CD4-positive, alpha-beta T cell treated with Interferon gamma for 1 hour (primary cell): Measurements from ENCODE around the gene SLC22A31.
"Not testable (repeated sequence)": the region's sequence is repeated elsewhere in the genome, so short reads cannot be mapped to it uniquely, and the experiment has no call there.

Experiments used
- DNase-seq: peaks from one replicate; pipeline ENCODE4 v3.0.0-alpha.2; 2020

The SLC22A31 gene

DNA sequence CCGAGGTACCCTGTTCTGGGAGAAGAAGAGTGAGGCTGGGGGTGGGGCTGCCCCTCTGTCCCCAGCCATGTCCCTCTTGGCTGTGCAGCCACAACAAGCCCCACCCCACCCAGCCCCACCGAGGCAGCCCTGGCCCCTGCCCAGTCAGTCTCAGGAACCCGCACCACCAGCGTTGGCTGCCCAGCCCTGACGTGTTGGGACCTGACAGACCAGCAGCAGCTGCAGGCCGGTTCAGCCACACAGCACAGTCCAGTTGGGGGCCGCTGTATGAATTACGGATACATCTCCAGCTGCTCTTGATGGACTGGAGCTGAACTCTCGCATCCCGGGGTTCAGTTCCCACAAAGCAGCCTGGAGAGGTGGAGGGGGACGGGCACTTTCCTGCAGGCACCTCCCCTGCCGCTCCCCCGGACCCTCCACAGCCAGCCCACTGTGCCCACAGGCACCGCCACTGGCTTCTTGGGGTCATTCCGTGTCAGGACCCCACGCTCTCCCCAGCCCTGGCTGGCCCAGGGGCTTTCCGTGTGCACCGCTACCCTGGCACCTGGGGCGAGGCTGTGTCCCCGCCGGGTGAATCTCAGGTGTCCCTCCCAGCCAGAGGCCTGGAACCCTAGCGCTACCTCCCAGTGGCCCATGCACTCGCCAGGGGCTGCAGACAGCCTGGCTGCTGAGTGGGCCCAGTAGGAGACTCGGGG, 21.7 kb downstream of the SLC22A31 start:
- no peak for DNase-seq

DNA sequence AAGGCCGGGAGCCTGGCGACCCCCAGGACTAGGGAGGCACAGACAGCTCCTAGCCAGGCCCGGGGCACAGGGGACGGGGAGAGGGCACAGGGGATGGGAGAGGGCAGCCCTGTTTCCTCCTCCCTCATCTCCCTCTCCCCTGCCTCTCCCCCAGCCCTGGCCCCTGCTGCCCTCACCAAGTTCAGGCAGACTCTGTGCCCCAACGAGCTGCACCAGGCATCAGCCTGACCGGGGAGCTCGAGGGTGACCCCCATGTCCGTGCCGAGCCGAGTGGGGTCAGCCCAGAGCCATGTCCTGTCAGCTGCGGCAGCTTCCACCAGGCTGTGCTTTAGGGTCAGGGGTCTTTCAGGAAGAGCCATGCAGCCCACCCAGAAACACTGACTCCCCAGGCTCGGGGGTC, 22.8 kb downstream of the SLC22A31 start:
- DNase-seq = no peak

DNA sequence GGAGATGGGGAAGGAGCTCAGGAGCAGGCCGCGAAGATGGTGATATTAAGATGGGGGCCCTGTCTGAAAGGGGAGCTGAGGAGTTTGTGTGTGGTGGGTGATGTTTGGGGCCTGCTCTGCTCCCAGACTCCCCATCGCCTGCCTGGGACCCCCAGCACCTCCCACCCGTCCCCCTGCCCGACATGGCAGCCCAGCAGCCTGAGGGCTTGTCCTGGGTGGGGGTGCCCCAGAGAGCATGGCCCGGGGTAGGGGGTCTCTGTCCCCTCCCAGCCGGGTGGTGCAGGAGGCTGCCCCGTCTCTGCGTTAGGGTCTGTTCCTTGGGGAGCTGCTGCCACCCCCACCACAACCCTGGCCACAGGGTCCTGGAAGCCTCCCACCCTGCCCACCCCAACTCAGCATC, 23.6 kb downstream of the SLC22A31 start:
- no peak for DNase-seq

DNA sequence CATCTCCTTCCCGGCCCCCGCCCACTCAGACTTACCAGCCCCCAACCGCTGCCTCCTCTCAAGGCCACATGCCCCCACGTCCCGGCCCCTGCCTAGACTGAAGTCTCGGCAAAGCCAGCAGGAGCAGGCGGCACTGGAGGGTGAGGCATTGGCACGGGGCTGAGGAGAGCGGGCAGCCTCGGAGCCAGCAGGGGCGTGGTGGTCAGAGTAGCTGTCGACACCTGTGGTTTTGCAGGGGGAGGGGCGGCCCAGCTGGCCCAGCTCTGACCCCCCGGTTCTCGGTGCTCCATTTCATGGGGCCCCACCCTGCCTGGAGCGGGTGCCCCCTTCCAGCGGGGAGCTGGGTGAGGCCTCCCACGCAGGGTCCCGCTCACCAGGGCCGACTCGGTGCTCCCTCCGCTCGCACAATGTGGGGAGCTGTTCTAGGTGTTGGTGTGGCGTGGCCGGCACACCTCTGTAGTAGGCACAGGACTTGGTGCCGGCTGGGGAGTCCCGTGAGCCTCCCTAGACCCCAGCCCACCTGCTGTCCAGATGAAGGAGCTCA, 24.1 kb downstream of the SLC22A31 start:
- DNase-seq = no peak

DNA sequence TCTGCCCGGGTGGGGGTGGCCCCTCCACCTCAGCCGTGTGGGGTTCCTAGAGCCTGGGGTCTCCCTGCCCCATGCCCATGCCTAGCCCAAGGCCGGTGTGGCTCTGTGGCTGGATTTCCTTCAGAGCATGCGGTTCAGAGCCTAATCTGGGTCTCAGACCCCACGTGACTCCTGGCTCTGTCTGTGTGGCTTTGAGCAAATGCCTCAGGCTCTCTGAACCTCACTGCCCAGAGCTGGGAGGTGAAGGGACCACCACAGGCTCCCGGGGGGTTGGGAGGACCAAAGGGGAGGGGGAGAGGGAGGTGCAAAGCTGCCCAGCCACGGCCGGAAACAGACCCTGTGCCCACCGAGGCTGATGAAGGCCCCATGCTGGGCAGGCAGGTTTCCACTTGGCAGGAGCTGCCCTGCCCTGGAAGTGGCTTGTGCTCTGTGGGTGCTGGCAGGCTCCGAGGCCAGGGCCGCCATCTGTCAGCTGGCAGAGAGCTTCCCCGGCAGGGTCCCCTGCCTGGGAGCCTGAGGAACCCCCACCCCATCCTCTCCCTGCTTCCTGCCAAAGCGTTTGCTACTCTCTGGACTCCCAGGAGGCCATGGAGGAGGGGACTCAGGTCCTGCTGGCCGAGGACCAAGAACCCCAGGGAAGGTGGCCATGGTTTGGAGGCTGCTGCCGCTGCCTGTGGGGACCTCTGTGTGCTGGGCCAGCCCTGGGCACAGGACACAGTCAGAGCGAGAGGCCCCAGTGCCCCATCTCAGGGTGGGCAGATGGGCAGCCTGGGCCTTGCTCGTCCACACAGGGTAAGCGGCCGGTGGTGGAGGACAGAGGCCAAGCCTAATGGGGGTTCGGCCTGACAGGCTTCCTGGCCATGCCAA, 24.8 kb downstream of the SLC22A31 start:
- no peak for DNase-seq

DNA sequence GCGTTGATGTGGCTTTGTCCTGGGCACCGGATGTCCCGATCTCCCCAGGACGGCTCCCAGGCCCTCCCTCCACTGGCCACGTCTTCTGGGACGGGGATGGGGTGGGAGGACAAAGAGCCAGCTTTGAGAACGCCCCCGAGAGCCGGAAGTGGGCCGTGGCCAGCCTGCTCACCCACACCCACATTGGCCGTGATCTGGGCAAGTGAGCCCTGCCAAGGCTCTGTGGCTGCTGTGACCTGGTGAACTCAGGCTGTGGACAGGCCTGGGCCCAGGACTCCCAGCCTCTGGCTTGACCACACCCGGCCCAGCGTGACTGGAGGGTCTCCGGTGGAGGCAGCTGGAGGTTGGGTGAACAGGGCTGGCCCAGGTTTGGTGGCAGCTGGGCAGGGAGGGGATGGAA, 25.5 kb downstream of the SLC22A31 start:
- no peak for DNase-seq

DNA sequence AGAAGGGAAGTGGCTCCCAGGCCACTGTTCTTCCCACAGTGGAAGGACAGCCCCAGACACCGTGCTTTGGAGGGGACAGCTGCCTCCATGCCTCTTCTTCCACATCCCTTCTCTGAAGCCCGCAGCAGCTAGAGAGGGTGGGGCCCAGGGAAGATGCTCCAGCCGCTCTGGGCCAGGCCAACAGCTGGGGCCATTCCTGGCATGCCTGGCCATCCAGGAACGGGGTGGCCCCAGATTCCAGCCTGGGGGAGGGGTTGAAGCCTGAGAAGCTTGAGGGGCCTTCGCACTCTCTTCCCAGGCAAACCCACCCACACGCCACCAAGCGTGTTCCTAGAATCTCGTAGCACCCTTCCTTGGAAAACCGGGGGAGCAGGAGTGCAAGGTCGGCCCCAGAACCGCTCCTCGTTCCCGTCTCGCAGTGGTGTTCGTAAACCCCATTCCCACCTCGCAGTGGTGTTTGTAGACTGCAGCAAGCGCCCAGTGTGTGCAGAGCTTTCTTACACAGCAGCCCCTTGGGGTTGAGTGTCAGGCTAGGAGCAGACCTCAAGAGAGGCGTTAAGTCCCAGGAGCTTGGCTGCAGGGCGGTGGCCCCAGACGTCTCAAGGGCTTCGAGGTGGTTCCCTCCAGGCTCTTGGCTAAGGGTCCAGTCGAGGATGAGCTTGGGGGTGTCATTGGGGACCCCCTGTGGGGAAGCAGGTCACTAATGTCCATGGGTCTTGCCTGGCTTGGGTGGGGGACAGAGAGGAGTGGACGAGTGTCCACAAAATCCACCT, 26.1 kb downstream of the SLC22A31 start:
- DNase-seq = no peak

DNA sequence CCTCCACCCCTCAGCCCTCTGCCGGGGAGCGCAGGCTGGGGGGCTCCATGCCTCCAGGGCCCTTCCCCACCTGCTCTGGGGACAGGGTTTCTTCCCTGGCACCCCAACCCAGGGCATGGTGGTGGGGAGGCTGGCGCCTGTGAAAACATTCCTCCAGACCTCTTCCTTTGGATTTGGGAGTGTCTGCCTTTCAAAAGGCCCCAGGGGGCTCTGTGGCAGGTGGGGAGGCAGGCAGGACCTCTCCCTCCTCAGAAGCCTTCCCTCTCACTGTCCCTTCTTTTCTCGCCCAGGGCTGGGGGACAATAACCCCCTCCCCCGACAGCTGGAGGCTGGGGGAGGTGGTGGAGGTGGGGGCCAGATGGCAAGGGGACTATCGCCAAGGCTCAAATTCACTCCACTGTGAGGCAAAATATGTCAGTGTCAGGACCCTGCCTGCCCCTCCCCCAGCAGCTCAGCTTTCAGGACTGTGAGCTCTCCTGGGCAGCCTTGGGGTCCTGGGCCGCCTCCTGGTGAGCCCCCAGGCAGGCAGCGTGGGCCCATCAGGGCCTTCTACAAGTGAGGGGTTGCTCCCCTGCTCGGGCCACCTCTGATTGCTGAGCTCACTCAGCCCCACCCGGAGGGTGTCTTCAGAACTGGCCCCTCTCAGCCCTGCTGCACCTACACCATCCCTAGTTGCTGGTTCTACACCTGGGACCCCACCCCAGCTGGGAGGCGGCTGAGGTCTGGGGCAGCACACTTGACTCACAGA, 27.0 kb downstream of the SLC22A31 start:
- DNase-seq = no peak

DNA sequence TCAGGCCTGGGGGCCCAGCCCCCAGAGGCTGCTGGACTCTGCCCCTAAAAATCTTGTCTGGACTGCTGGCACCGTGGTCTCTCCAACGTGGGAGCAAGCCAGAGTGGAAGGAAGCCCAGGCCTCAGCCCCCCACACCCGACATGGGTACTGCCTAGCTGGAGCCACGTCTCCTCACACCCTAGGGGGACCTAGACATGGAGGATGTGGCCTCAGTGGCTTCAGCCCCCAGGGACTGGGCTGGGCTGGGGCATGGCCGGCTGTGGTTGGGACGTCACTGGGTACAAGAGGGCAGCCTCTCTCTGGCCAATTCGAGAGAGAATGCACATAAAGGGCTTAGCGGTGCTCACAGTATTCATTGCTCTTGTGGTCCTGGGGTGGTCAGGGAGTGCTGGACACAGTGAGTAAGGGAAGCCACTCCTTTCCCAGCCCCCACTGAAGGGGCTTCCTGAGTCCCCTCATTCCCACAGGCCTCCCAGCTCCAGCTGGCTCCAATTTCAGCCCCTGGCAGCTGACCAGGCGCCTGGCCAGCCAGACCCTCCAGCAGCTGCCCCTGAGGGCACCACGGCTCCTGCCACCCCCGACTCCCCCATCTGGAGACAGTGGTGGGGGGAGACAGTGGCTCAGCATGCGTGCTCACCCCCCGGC, 27.7 kb downstream of the SLC22A31 start:
- DNase-seq = no peak

DNA sequence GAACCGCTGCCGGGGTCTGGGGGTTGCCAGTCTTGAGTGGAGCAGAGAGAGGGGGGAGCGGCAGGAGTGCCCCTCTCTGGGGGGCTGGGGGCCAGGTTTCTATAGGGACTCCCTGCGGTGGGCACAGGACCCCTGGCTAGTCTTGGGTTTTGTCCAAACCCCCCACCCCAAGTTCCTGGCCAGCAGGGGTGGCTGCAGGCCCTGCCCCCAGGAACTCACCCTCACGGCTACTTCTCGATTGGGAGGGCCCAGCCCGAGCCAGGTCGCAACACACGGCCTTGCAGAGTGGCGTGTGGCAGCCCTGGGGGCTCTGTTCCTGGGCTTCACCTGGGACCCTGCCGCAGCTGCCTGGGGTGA, 28.2 kb downstream of the SLC22A31 start:
- no peak for DNase-seq

DNA sequence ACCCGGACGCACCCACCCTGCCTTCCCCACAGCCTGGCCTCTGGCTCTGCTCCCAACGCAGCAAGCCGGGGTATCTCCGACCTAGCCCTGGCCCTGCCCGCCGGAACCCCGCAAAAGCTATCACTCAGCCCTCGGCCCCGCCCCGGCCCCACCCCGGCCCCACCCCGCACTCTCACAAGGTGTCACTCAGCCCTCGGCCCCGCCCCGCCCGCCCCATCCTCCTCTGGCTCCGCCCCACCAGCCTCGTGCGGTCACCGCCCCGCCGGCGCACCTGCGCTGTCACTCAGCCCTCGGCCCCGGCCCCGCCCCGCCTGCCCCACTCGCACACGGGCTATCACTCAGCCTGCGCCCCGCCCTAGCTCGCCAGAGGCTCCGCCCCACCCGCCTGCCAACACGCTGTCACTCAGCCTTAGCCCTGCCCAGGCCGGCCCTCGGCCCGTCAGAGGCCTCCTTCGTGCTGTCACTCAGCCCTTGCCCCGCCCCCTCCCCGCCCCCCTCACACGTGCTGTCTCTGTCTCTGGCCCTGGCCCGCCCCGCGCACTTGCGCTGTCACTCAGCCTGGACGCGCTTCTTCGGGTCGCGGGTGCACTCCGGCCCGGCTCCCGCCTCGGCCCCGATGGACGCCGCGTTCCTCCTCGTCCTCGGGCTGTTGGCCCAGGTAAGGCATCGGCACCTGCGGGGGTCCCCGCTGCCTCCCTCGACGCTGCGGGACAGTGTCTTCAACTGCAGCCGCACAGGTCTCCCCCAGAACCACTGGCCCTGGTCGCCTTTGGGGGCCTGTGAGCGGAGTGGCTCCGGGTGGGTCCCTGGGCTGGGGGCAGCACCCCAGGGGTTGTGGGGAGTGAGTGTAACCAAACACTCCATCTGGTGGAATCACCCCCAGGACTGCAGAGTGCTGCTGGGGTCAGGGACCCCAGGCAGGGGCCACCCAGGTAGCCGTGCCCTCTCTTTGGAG, 28.8 kb downstream of the SLC22A31 start, which contains the start of gene CDH15:
TSS of gene CDH15 (plus strand) at position 533 of the 955 bp plus-strand sequence. CDS start at position 617, 84 bp downstream.
- DNase-seq = peak; percentile 98

DNA sequence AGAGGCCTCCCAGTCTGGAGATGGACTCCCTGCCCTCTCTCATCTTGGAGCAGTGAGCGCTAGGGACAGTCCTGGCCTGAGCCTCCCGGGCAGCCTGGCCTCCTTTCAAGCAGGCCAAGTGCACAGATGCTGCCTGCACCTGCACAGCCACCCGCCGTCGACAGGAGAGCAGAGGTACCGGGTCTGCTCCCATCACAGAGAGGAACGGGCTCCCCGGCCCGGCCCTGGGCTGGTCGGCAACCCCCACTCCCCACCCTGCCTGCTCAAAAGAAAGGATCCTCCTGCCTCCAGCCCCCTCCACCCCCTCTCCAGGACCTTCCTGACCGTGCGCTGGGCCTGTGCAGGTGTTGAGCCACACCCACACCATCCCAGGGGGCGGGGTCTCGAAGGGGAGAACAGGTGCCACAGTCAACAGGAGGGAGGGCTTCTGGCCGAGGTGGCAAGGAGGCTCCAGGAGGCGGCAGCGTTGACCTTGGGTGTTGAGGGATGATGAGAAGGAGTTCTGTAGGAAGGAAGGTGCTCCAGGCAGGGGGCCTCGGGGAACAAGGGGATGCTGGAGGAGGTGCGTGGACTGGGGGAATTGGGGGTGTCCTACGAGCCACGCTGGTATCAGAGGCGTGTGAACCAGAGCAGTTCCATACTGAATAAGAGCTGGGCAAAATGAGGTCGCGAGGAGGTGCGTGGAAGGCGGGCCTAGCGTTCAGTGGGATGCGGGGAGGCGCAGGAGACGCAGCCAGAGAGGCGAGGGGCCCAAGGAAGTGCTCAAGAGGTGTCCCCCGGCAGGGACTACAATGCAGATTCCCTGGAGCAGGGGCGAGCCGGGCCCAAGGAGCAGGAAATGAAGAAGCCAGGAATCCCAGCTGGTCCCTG, 29.8 kb downstream of the SLC22A31 start:
- DNase-seq = no peak

DNA sequence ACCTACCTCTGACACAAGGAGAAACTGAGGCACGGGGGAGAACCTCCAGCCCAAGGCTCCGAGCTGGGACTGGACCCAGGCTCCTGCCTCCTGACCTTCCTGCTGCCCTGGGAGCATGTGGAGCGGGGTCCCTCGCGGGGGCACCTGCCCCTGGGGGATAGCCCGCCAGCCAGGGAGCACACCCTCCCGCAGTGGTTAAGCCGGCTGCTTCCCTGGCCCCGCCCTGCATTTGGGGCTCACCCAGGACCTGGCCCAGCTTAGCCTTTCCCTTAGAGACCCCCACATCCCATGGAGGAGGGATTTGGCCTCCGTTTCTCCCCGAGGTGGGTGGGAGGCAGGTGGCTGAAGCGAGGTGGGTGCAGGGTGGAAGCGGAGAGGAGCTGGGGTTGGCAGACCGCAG, 30.6 kb downstream of the SLC22A31 start:
- DNase-seq = no peak

DNA sequence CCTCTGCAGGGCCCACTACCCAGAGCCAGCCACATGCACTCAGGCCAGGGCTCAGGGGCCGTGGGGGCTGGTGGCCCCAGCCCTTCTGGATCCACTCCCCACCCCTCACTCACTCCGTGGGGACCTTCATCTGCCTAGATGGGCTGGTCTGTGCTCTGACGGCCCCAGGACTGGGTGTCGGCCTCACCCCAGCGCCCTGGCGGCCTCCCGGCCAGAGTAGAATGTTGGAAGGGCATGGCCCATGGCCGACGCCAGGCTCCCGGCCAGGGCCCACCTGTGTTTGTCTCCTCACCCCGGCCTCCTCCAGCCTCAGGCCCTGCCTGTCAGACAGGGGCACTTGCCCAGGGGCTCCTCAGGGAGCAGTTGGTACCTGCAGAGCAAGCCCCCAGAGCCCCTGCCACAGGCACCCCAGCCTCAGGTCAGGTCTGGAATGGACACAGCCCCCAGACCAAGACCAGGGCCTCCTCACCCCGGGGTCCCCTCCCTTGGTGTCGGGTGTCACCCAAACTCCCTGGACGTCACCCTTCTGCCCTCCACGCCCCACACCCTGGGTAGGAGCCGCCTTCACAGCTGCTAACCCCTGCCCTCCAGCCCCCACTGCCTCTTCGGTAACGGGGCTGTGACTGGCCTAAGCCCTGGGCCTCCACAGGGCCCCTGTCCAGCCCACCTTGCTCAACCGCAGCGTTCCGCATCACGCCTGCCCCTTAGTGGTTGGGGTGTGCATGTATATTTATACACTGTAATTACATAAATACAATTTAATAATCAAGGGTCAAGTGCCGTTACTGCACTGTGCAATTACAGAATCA, 31.8 kb downstream of the SLC22A31 start:
- DNase-seq = no peak

DNA sequence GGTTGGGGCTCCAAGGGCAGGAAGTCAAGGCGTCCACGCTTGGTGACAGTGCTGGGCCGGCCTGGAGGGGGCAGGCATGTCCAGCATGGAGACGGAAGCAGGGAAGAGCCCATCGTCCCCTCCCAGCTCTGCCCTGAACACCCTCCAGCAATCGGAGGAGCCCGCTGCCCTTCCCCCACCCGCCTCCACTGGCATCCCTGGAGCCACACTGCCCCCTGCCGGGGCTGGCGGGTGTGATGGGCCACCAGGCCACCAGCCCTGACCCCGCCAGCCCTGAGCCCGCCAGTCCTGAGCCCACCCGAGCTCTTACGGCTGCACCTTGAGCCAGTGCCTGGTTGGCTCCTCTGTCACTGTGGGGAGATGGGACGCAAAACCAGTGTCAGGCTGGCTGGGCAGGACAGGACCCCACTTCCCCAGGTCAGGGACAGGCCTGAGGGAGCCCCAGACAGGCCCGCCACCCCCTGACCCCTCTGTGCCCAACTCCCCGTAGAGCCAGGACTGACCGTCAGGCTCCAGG, 32.9 kb downstream of the SLC22A31 start:
- peak; percentile 79 for DNase-seq

DNA sequence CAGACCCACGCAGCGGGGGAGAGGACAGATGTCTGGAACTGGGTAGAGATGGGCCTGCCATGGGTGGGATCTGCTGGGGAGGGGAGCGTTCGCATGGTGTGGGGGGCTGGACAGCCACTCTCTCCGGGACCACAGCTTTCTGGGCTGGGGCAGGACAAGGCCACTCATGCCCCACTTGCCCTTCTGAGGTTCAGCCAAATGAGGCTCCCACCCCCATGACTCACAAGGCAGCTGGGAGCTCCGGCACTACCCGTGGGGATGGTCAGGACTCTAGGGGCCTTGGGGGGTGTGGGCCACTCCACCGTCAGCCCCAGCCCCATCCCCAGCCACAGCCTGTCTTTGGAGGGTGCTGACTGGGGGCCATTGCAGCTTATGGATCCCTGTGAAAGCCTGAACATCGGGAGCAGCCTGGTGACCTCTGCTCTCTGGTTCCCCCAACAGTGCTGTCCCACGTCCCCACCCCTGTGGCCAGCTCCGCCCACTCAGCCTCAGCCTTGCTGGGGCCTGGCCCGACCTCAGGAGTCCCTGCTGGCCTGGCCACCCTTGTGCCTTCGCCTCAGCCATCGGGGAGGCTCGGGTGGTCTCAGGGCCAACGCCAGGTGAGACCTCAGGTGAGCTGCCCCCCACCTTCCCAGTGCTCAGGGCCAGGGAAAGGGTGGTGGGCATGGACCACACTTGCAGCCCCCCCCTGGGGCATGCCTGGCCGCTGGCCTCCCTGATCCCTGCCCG, 33.5 kb downstream of the SLC22A31 start:
- no peak for DNase-seq

DNA sequence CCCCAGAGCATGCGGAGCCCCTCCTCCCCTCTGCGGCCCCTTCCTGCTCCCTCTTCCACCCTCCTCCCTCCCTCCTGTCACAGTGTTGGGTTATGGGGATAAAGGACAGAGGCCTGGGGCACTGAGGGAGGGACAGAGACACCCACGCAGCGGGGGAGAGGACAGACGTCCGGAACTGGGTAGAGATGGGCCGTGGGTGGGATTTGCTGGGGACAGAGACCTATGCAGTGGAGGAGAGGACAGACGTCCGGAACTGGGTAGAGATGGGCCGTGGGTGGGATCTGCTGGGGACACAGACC, 34.7 kb downstream of the SLC22A31 start:
- not testable (repeated sequence) for DNase-seq
